GM23338 (cell line): ENCODE results near the gene ST3GAL6. TPM values are rescaled to one million over a fixed set of nuclear protein-coding genes. Genes with fewer than 3 reads are reported as not detected.

Source experiments
- ATAC-seq: fragments of 200-7000 bp; cut with Tn5 transposase; 3 replicates; pipeline ENCODE4 v1.9.1; 2020
- DNase-seq: peaks from one replicate; pipeline ENCODE4 v3.0.0-alpha.2; 2015; ENCODE audit warnings: low spot score
- H2AFZ ChIP-seq: fragments of 200-600 bp; sonication (generic); 2 replicates; pipeline ENCODE4 v1.8.0; 2016; ENCODE audit warnings: antibody characterized with exemption, mild to moderate bottlenecking, moderate library complexity
- H3F3A ChIP-seq: fragments of 200-600 bp; sonication (generic); replicated peaks from 2 replicates; pipeline ENCODE4 v1.8.0; 2017; ENCODE audit warnings: antibody characterized with exemption, mixed run types, low read depth
- H3K27ac ChIP-seq: fragments of 200-600 bp; sonication (generic); 2 replicates; pipeline ENCODE4 v1.6.1; 2016; ENCODE audit warnings: low read depth
- H3K27me3 ChIP-seq: fragments of 200-600 bp; sonication (generic); 2 replicates; pipeline ENCODE4 v1.8.0; 2016; ENCODE audit warnings: mild to moderate bottlenecking, mixed run types, moderate library complexity; ENCODE audit not compliant: insufficient read depth
- H3K36me3 ChIP-seq: fragments of 200-600 bp; sonication (generic); 2 replicates; pipeline ENCODE4 v1.8.0; 2016; ENCODE audit warnings: mild to moderate bottlenecking; ENCODE audit not compliant: insufficient read depth
- H3K4me1 ChIP-seq: fragments of 200-600 bp; sonication (generic); 2 replicates; pipeline ENCODE4 v1.8.0; 2016; ENCODE audit warnings: mild to moderate bottlenecking, moderate library complexity; ENCODE audit not compliant: insufficient read depth
- H3K4me2 ChIP-seq: fragments of 200-600 bp; sonication (generic); 2 replicates; pipeline ENCODE4 v1.7.1; 2017; ENCODE audit warnings: mixed run types
- H3K4me3 ChIP-seq: fragments of 200-600 bp; sonication (generic); 2 replicates; pipeline ENCODE4 v1.6.1; 2016; ENCODE audit warnings: mixed run types
- H3K79me2 ChIP-seq: fragments of 200-600 bp; sonication (generic); replicated peaks from 2 replicates; pipeline ENCODE4 v1.8.0; 2017; ENCODE audit warnings: mild to moderate bottlenecking; ENCODE audit not compliant: insufficient read depth
- H3K9me2 ChIP-seq: fragments of 200-600 bp; sonication (generic); 2 replicates; pipeline ENCODE4 v1.8.0; 2017; ENCODE audit not compliant: insufficient read depth
- H4K20me1 ChIP-seq: fragments of 200-600 bp; sonication (generic); replicated peaks from 2 replicates; pipeline ENCODE4 v1.8.0; 2017; ENCODE audit warnings: mild to moderate bottlenecking; ENCODE audit not compliant: insufficient read depth
- H3K27ac Mint-ChIP-seq: 2 replicates; pipeline ENCODE4 v1.8.0; 2020; ENCODE audit warnings: inconsistent platforms, mild to moderate bottlenecking, moderate library complexity, mixed read lengths
- H3K27me3 Mint-ChIP-seq: 3 replicates; pipeline ENCODE4 v1.8.0; 2022; ENCODE audit warnings: low read depth, mild to moderate bottlenecking, moderate library complexity, mixed read lengths, inconsistent platforms; ENCODE audit not compliant: insufficient read depth, poor library complexity
- H3K36me3 Mint-ChIP-seq: 3 replicates; pipeline ENCODE4 v1.8.0; 2021; ENCODE audit warnings: low read depth, mild to moderate bottlenecking, inconsistent platforms, moderate library complexity, mixed read lengths
- H3K4me1 Mint-ChIP-seq: 3 replicates; pipeline ENCODE4 v1.8.0; 2020; ENCODE audit warnings: mild to moderate bottlenecking, inconsistent platforms, mixed read lengths
- H3K4me3 Mint-ChIP-seq: 3 replicates; pipeline ENCODE4 v1.8.0; 2021; ENCODE audit warnings: moderate library complexity, mild to moderate bottlenecking, inconsistent platforms, mixed read lengths
- H3K9me3 Mint-ChIP-seq: 3 replicates; pipeline ENCODE4 v1.8.0; 2020; ENCODE audit warnings: moderate library complexity, mild to moderate bottlenecking, inconsistent platforms, mixed read lengths
- CREB1 ChIP-seq: fragments of 250-450 bp; sonication (Bioruptor Pico); IDR thresholded peaks from 2 replicates; pipeline ENCODE4 v1.5.0; 2020; ENCODE audit warnings: low read depth, mild to moderate bottlenecking, moderate library complexity
- CTCF ChIP-seq, 2 experiments: fragments of 200-600 bp in 1 of 2; sonication (generic) in 1 of 2; conservative IDR thresholded peaks; 2 replicates each; pipeline versions ENCODE4 v1.5.1 to v1.6.1; 2016 to 2017; ENCODE audit warnings: antibody characterized with exemption in 2 of 2, low read depth in 2 of 2, mild to moderate bottlenecking in 2 of 2, moderate library complexity in 1 of 2
- ETS1 ChIP-seq: IDR thresholded peaks from 2 replicates; pipeline ENCODE4 v1.6.1; 2016; ENCODE audit warnings: antibody characterized with exemption
- EZH2 ChIP-seq: fragments of 200-600 bp; sonication (generic); IDR thresholded peaks from one replicate; pipeline ENCODE4 v1.8.0; 2017; ENCODE audit warnings: antibody characterized with exemption, mild to moderate bottlenecking, low read depth; ENCODE audit not compliant: unreplicated experiment
- EZH2phosphoT487 ChIP-seq: fragments of 200-600 bp; sonication (generic); IDR thresholded peaks from one replicate; pipeline ENCODE4 v1.8.1; 2018; ENCODE audit warnings: antibody characterized with exemption; ENCODE audit not compliant: unreplicated experiment
- JUNB ChIP-seq: IDR thresholded peaks from one replicate; pipeline ENCODE4 v1.6.1; 2016; ENCODE audit warnings: antibody characterized with exemption; ENCODE audit not compliant: unreplicated experiment
- NANOG ChIP-seq: IDR thresholded peaks from 2 replicates; pipeline ENCODE4 v1.6.1; 2016; ENCODE audit warnings: antibody characterized with exemption, borderline replicate concordance
- POLR2AphosphoS5 ChIP-seq: IDR thresholded peaks from 2 replicates; pipeline ENCODE4 v1.6.1; 2016; ENCODE audit warnings: antibody characterized with exemption, low read depth
- REST ChIP-seq: IDR thresholded peaks from one replicate; pipeline ENCODE4 v1.6.1; 2018; ENCODE audit warnings: antibody characterized with exemption; ENCODE audit not compliant: unreplicated experiment
- STAT1 ChIP-seq: IDR thresholded peaks from one replicate; pipeline ENCODE4 v1.6.1; 2016; ENCODE audit warnings: antibody characterized with exemption; ENCODE audit not compliant: unreplicated experiment
- ZNF114 ChIP-seq: fragments of 250-450 bp; sonication (Bioruptor Pico); IDR thresholded peaks from 2 replicates; pipeline ENCODE4 v1.5.0; 2020; ENCODE audit warnings: mild to moderate bottlenecking, moderate library complexity
- ZNF331 ChIP-seq: fragments of 250-450 bp; sonication (Bioruptor Pico); IDR thresholded peaks from 2 replicates; pipeline ENCODE4 v1.5.0; 2020; ENCODE audit warnings: low read depth, mild to moderate bottlenecking, moderate library complexity
- ZNF462 ChIP-seq: fragments of 250-450 bp; sonication (Bioruptor Pico); IDR thresholded peaks from 2 replicates; pipeline ENCODE4 v1.5.0; 2020; ENCODE audit warnings: mild to moderate bottlenecking, moderate library complexity
- polyA plus RNA-seq: library from polyadenylated mRNA; unstranded; fragments of >200 nt; fragmentation: Nextera tagmentation; extraction: Ambion mirVana; gene quantifications from 2 replicates; pipeline ENCODE4 v1.2.1, GENCODE V29; 2016
- total RNA-seq: library from RNA; depleted of rRNA; stranded (reverse); fragments of >200 nt; shearing (Covaris generic); gene quantifications from 2 replicates; pipeline ENCODE4 v1.2.3, GENCODE V29; 2014

Gene ST3GAL6
- total and polyA plus RNA-seq, 2 experiments from 2014 or later = 4.7 to 8.1 TPM

GRCh38 chr3:98768961-98769360, 5.8 kb downstream of the ST3GAL6 start:
- Histone ChIP-seq H3K9me2 (no peaks in the 10 kb centered on the region), H3K4me2 (no peak overlapping the region), H2AFZ (no peak overlapping the region), H3K4me1 (peaks cover 11% of the 10 kb centered on the region), H3K27ac (no peak overlapping the region), H3K27me3 (no peaks in the 10 kb centered on the region), H3K36me3 (no peaks in the 10 kb centered on the region), H4K20me1 (no peaks in the 10 kb centered on the region), H3K79me2 (no peaks in the 10 kb centered on the region), H3F3A (no peaks in the 10 kb centered on the region), H3K4me3 (no peak overlapping the region)
- H3K9me3 Mint-ChIP-seq = no peaks in the 10 kb centered on the region
- H3K27me3 Mint-ChIP-seq = no peaks in the 10 kb centered on the region
- peaks cover 20% of the 10 kb centered on the region for H3K4me1 Mint-ChIP-seq
- no peak for ATAC-seq
- DNase-seq = no peak
- H3K27ac Mint-ChIP-seq = no peak overlapping the region
- H3K4me3 Mint-ChIP-seq = no peak overlapping the region
- no peaks in the 10 kb centered on the region for H3K36me3 Mint-ChIP-seq
- TF ChIP-seq EZH2 (no peak), CREB1 (CRISPR knock-in tag) (no peak), STAT1 (no peak), ZNF114 (CRISPR knock-in tag) (no peak), ETS1 (no peak), ZNF331 (CRISPR knock-in tag) (no peak), POLR2AphosphoS5 (no peak), CTCF (conservative IDR thresholded peaks at IDR 0.05; ENCODE audit: low read depth in 2 of 2) (no peak), ZNF462 (no peak), JUNB (no peak), REST (no peak), EZH2phosphoT487 (no peak), NANOG (no peak)
